Midbrain (tissue), 1 donor: Measurements from ENCODE around the gene KRTAP10-4.
"Not testable (repeated sequence)": the region's sequence is repeated elsewhere in the genome, so short reads cannot be mapped to it uniquely, and the experiment has no call there.

Source experiments
- DNase-seq: peaks from one replicate; lab custom pipeline; 2025; lab: John Stamatoyannopoulos, UW

The KRTAP10-4 gene

GRCh38 chr21:44534688-44535087 lies 38.8 kb upstream of the KRTAP10-4 start:
- DNase-seq, result no peak

- no peak for DNase-seq
Measured at GRCh38 chr21:44535963-44536362, 37.6 kb upstream of the KRTAP10-4 start.

GRCh38 chr21:44537930-44538911 lies 35.3 kb upstream of the KRTAP10-4 start:
- no peak for DNase-seq

DNA sequence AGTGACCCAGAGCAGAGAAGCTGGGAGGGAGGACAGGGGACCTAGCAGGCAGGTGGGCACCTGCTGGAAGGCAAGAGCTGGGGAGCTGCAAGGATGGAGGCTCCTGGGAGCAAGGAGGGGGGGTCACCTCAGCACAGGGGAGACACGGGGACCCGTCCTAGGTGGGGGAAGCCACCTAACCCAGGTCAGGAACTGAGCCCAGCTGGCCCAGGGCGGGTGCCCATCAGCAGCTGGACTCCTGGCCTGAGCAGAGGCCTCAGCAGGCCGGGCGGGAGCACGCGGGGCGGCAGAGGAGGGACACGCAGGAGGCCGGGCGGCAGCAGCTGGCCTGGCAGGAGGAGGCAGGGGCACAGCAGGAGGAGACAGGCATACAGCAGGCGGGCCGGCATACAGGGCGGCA lies 34.5 kb upstream of the KRTAP10-4 start:
- DNase-seq, result no peak

- no peak for DNase-seq
Measured at GRCh38 chr21:44539991-44540666, 33.4 kb upstream of the KRTAP10-4 start, which contains the start of gene KRTAP10-1. Gene KRTAP10-1, minus strand, starts transcription at chr21:44540195. Its CDS starts 45 bp downstream, at chr21:44540150.

DNA sequence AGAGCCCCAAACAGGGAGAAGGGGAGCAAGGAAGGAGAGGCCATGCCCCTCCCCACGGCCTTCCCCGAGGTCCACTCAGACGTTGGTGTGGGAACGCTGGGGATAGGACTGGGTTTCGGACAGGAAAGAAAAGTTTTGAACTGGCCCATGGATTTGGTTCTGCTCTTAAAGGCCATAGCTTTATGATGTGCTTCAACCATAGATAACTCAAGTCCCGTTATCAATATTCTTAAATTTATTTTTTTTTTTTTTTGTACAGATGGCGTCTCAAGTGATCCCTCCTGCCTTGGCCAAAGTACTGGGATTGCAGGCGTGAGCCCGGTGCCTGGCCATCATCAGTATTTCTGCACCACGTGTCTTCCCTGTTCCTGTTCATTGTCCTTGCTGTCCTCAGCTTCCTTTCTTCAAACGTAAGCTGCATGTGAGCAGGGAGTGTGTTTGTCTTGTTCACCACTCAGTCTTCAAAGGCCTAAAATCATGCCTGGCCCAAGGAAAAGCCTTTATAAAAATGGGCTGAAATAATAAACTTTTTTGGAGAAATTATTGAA lies 32.7 kb upstream of the KRTAP10-4 start:
- DNase-seq, result no peak

GRCh38 chr21:44542716-44543115 lies 30.8 kb upstream of the KRTAP10-4 start:
- no peak for DNase-seq

DNA sequence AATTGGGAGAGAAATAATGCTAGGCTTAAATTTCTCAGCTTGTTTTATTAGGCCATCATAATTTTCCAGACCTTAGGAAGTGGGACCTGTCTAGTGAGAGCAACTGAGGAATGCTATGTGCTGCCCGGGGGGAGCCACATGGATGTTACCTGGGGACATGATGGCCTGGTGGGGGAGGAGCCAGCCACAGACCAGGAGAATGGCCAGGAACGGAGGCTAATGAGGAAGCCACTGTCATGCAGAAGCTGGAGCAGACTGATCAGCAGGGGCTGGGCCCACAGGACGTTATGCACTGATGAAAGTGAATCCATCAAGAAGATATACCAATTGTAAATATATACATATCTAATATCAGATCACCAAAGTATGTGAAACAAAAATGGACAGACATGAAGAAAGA lies 29.0 kb upstream of the KRTAP10-4 start:
- no peak for DNase-seq

DNA sequence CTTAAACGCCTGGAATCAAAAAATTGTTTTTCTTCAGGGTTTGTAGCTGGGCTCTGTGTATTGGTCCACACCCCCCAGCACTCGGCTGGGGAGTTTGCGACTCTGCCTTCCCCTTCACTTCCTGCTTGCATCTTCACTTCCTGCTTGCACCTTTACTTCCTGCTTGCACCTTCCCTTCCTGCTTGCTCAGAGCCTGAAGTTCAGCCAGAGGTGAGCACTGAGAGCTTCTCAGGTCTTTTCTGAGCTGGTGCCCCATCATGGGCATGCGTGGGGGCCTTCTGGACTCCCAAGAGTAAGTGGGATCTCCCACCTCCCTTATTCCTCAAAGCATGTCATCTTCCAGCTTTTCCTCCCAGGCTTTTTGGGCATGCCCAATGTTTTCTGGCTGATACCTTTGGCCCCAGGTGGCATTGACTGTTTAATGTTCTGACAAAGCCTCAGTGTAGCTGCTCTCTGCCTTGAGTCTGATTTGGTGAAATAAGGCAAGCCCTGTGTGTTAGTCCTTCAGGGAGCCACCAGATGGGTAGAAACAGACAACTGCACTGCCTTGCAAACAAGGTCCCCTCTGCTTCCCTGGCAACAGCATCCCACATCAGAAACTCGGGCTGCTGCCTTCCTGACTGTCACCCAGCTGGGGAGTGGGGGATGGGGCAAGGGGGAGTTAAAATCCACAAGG lies 25.7 kb upstream of the KRTAP10-4 start:
- no peak for DNase-seq

- DNase-seq, result no peak
Measured at GRCh38 chr21:44548381-44548780, 25.1 kb upstream of the KRTAP10-4 start.

DNA sequence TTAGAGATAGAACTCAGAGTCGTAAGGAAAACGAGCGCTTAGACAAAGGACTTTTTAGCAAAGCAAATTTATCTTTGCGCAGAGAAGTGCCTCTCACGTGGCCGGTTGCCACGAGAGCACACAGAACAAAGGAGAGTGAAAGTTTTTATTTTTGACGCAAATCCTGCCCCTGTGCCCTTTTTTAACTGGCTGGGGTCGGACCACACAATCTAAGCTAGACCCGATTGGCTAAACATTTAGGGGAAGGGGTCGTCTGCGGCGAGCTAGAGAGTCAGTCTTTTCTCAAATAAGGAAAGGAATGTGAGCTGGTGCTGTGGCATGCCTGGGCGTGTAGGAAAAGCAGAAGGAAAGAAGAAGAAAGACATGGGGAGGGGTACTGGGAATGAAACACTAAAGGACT lies 24.6 kb upstream of the KRTAP10-4 start:
- DNase-seq, result no peak

DNA sequence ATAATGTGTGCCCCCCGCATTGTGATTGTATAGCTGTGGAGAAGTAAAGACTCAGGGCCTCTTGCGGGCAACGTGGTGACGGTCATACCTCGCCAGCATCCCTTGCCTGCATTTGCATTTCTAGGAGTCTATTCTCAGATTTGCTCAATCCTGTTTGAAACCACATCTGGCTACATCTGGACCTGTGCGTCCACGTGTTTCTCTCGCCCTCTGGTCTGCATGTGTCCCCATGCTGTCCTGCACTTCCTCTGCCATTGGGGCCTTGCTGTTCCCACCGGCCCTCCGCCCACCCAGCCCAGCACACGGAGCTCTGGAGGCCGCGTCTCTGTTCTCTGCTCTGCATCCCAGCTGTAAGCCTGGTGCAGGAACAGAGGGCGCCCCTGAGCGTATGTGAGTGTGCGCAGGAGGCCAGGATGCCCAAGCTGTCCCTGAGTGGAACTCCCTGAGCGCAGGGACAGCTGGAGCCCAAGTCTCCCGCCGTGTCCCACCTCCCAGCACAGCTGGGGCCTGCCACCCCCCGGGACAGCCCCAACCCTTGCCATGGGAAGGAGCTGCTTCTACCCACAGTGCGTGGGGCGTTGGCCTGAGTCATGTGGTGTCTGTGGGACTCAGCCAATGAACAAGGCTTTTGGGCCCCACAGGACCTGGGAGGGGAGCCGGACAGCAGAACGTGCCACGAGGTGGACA lies 23.9 kb upstream of the KRTAP10-4 start:
- DNase-seq, result no peak

- not testable (repeated sequence) for DNase-seq
Measured at GRCh38 chr21:44550285-44550684, 23.2 kb upstream of the KRTAP10-4 start.

- no peak for DNase-seq
Measured at GRCh38 chr21:44550807-44551206, 22.7 kb upstream of the KRTAP10-4 start.

GRCh38 chr21:44551340-44551961 lies 22.1 kb upstream of the KRTAP10-4 start, which contains the start of gene KRTAP10-2:
Gene KRTAP10-2, minus strand, starts transcription at chr21:44551505. Its CDS starts 47 bp downstream, at chr21:44551458.
- no peak for DNase-seq

DNA sequence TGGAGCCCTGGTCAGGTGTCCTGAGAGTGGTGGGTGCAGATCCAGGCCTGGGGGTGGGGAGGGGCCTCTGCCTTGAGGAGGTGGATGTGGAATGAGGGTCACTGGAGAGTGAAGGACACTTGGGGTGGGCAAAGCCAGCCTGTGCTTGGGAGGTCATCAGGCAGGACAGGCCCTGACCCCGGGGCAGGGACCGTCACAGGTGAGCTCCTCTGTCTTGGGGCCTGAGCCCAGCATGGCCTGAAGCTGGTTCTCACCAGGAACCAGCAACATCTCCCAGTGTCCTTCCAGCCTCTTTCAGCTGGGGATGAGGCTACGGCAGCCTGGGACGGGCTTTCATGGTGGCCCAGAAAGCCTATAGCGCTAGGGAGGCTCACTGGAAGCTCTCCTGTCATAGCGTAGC lies 21.4 kb upstream of the KRTAP10-4 start:
- DNase-seq, result no peak

GRCh38 chr21:44552681-44553080 lies 20.8 kb upstream of the KRTAP10-4 start:
- no peak for DNase-seq

GRCh38 chr21:44555200-44555875 lies 18.2 kb upstream of the KRTAP10-4 start:
- no peak for DNase-seq

GRCh38 chr21:44556879-44557278 lies 16.6 kb upstream of the KRTAP10-4 start:
- DNase-seq, result no peak
